H9 (cell line): ENCODE measurements around the gene EDARADD. TPM values are rescaled to one million over a fixed set of nuclear protein-coding genes. Genes with fewer than 3 reads are reported as not detected.

Source experiments
- DNase-seq: peaks from one replicate; pipeline ENCODE4 v3.0.0-alpha.2; 2017
- H2AFZ ChIP-seq: one replicate; pipeline ENCODE4 v1.6.1; 2013; ENCODE audit warnings: mild to moderate bottlenecking, low read length, control low read depth, moderate library complexity
- H2AK5ac ChIP-seq: 2 replicates; pipeline ENCODE4 v1.6.1; 2013; ENCODE audit warnings: low read length, control low read depth, mixed read lengths; ENCODE audit not compliant: insufficient read length
- H2BK120ac ChIP-seq: one replicate; pipeline ENCODE4 v1.6.1; 2013; ENCODE audit warnings: low read depth, mild to moderate bottlenecking, low read length, control low read depth, inconsistent platforms; ENCODE audit not compliant: poor library complexity, severe bottlenecking
- H2BK12ac ChIP-seq: 2 replicates; pipeline ENCODE4 v1.6.1; 2013; ENCODE audit warnings: low read length, control low read depth, mixed read lengths, low read depth; ENCODE audit not compliant: insufficient read length
- H2BK15ac ChIP-seq: 2 replicates; pipeline ENCODE4 v1.6.1; 2013; ENCODE audit warnings: low read depth, low read length, control low read depth
- H2BK20ac ChIP-seq: one replicate; pipeline ENCODE4 v1.6.1; 2013; ENCODE audit warnings: low read depth, mild to moderate bottlenecking, low read length, control low read depth, inconsistent platforms; ENCODE audit not compliant: poor library complexity, severe bottlenecking
- H2BK5ac ChIP-seq: 2 replicates; pipeline ENCODE4 v1.6.1; 2013; ENCODE audit warnings: low read length, control low read depth, mixed read lengths; ENCODE audit not compliant: insufficient read length
- H3K14ac ChIP-seq: 2 replicates; pipeline ENCODE4 v1.6.1; 2013; ENCODE audit warnings: low read length, control low read depth; ENCODE audit not compliant: insufficient read depth
- H3K18ac ChIP-seq: 2 replicates; pipeline ENCODE4 v1.6.1; 2013; ENCODE audit warnings: low read depth, mild to moderate bottlenecking, mixed read lengths, low read length, control low read depth; ENCODE audit not compliant: insufficient read length
- H3K23ac ChIP-seq: 2 replicates; pipeline ENCODE4 v1.6.1; 2013; ENCODE audit warnings: low read length, control low read depth, mixed read lengths, low read depth; ENCODE audit not compliant: insufficient read length
- H3K23me2 ChIP-seq: 2 replicates; pipeline ENCODE4 v1.6.1; 2013; ENCODE audit warnings: low read depth, mild to moderate bottlenecking, mixed read lengths, low read length, control low read depth; ENCODE audit not compliant: insufficient read length, poor library complexity, severe bottlenecking
- H3K27ac ChIP-seq: 2 replicates; pipeline ENCODE4 v1.5.1; 2013; ENCODE audit warnings: low read length, control low read depth, mixed read lengths, low read depth; ENCODE audit not compliant: insufficient read length
- H3K27me3 ChIP-seq: 2 replicates; pipeline ENCODE4 v1.6.1; 2013; ENCODE audit warnings: low read length, control low read depth, inconsistent platforms; ENCODE audit not compliant: insufficient read depth
- H3K4ac ChIP-seq: 2 replicates; pipeline ENCODE4 v1.6.1; 2013; ENCODE audit warnings: low read depth, mild to moderate bottlenecking, control low read depth, inconsistent platforms, low read length, moderate library complexity
- H3K4me1 ChIP-seq: 2 replicates; pipeline ENCODE4 v1.6.1; 2013; ENCODE audit warnings: low read length, control low read depth, inconsistent platforms; ENCODE audit not compliant: insufficient read depth
- H3K4me2 ChIP-seq: 2 replicates; pipeline ENCODE4 v1.6.1; 2013; ENCODE audit warnings: low read length, control low read depth, mixed read lengths; ENCODE audit not compliant: insufficient read length, insufficient read depth
- H3K56ac ChIP-seq: 2 replicates; pipeline ENCODE4 v1.6.1; 2013; ENCODE audit warnings: low read depth, mild to moderate bottlenecking, mixed read lengths, low read length, control low read depth; ENCODE audit not compliant: insufficient read length
- H3K79me1 ChIP-seq: 2 replicates; pipeline ENCODE4 v1.6.1; 2013; ENCODE audit warnings: low read depth, mild to moderate bottlenecking, moderate library complexity, low read length, control low read depth, inconsistent platforms; ENCODE audit not compliant: insufficient read depth, poor library complexity, severe bottlenecking
- H3K79me2 ChIP-seq: 2 replicates; pipeline ENCODE4 v1.6.1; 2013; ENCODE audit warnings: low read length, control low read depth, inconsistent platforms; ENCODE audit not compliant: insufficient read depth
- H3K9ac ChIP-seq: 2 replicates; pipeline ENCODE4 v1.6.1; 2013; ENCODE audit warnings: low read length, control low read depth, mixed read lengths; ENCODE audit not compliant: insufficient read length; ENCODE audit errors: extremely low read depth
- H3K9me3 ChIP-seq: one replicate; pipeline ENCODE4 v1.6.1; 2013; ENCODE audit warnings: low read depth, low read length, inconsistent platforms; ENCODE audit not compliant: control insufficient read depth
- H3T11ph ChIP-seq: one replicate; pipeline ENCODE4 v1.6.1; 2013; ENCODE audit warnings: mild to moderate bottlenecking, low read length, control low read depth, inconsistent platforms
- H4K20me1 ChIP-seq: one replicate; pipeline ENCODE4 v1.6.1; 2013; ENCODE audit not compliant: control insufficient read depth, insufficient read length, insufficient read depth
- H4K5ac ChIP-seq: 2 replicates; pipeline ENCODE4 v1.6.1; 2013; ENCODE audit warnings: low read depth, mild to moderate bottlenecking, mixed read lengths, low read length, control low read depth; ENCODE audit not compliant: insufficient read length
- H4K8ac ChIP-seq: replicated peaks from 2 replicates; pipeline ENCODE4 v1.6.1; 2013; ENCODE audit warnings: low read length, control low read depth, mixed read lengths, low read depth; ENCODE audit not compliant: insufficient read length
- H4K91ac ChIP-seq: 2 replicates; pipeline ENCODE4 v1.6.1; 2013; ENCODE audit warnings: low read depth, mild to moderate bottlenecking, moderate library complexity, mixed read lengths, low read length, control low read depth; ENCODE audit not compliant: insufficient read length
- H3K27ac Mint-ChIP-seq, 3 experiments: 2 replicates in 2 of 3; 3 replicates in 1 of 3; pipeline ENCODE4 v1.8.0; 2020 to 2021; ENCODE audit warnings: mixed read lengths in 3 of 3, mild to moderate bottlenecking in 1 of 3, moderate library complexity in 1 of 3
- H3K27me3 Mint-ChIP-seq: 2 replicates; pipeline ENCODE4 v1.8.0; 2021; ENCODE audit warnings: low read depth, mild to moderate bottlenecking, moderate library complexity, mixed read lengths
- H3K36me3 Mint-ChIP-seq, 3 experiments: 2 replicates in 2 of 3; 3 replicates in 1 of 3; pipeline ENCODE4 v1.8.0; 2020 to 2021; ENCODE audit warnings: low read depth in 3 of 3, mixed read lengths in 3 of 3; ENCODE audit not compliant: insufficient read depth in 1 of 3
- H3K4me1 Mint-ChIP-seq, 2 experiments: 2 replicates each; pipeline ENCODE4 v1.8.0; 2020; ENCODE audit warnings: mixed read lengths in 2 of 2
- H3K4me3 Mint-ChIP-seq, 2 experiments: 2 replicates in 1 of 2; 3 replicates in 1 of 2; pipeline ENCODE4 v1.8.0; 2020 to 2021; ENCODE audit warnings: mild to moderate bottlenecking in 2 of 2, mixed read lengths in 2 of 2, moderate library complexity in 1 of 2
- H3K9me3 Mint-ChIP-seq, 2 experiments: 2 replicates in 1 of 2; 3 replicates in 1 of 2; pipeline ENCODE4 v1.8.0; 2020; ENCODE audit warnings: mild to moderate bottlenecking in 2 of 2, mixed read lengths in 2 of 2, moderate library complexity in 1 of 2
- WGBS: extraction: QIAGEN DNeasy Blood & Tissue Kit; methylation state at CpG from one replicate; pipeline ENCODE4 v1.1.7; 2013; ENCODE audit warnings: missing lambda C conversion rate, low lambda C conversion rate, mixed read lengths; ENCODE audit not compliant: insufficient read length; ENCODE audit errors: extremely low coverage; 5-methylcytosine and 5-hydroxymethylcytosine counted together
- total RNA-seq: library from RNA; stranded (reverse); gene quantifications from 2 replicates; pipeline ENCODE4 v1.2.1, GENCODE V29; 2021
- TF ChIP-seq, protein P1 (sequence below): fragments of 200-600 bp; sonication (generic); conservative IDR thresholded peaks from 3 replicates; pipeline ENCODE4 v1.8.0; 2021; ENCODE audit warnings: antibody characterized with exemption, mild to moderate bottlenecking

The EDARADD gene
- total RNA-seq, 1 experiment from 2014 or later: 3.8 TPM

DNA sequence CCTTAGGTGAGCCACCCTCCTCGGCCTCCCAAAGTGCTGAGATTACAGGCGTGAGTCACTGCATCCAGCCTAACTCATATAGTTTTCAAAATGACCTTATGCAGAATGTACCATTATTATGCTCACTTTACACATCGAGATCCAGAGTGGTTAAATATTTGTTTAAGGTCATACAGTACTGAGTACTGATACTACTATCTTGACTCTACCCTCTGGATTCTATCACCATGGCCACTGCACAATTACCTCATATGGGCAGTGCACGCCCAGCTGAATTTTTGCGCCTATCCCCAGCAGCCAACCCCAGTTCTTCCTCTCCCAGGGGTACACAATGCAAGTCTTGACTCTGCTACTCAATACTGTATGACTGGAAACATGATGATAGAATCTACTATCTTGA lies 56.7 kb downstream of the EDARADD start:
- Histone ChIP-seq H3K79me2 (no peaks in the 10 kb centered on the region), H3K4me2 (no peak overlapping the region), H2BK120ac (no peak overlapping the region), H3K4me1 (no peaks in the 10 kb centered on the region), H2BK12ac (no peak overlapping the region), H4K20me1 (no peaks in the 10 kb centered on the region), H3K9ac (no peak overlapping the region), H2BK15ac (no peak overlapping the region), H3K56ac (no peak overlapping the region), H4K5ac (no peak overlapping the region), H3K27me3 (no peaks in the 10 kb centered on the region), H3K79me1 (no peaks in the 10 kb centered on the region), H2AFZ (no peak overlapping the region), H4K8ac (no peak overlapping the region), H4K91ac (no peak overlapping the region), H2AK5ac (no peak overlapping the region), H3K4ac (no peak overlapping the region), H3K27ac (no peak overlapping the region), H3T11ph (no peak overlapping the region), H3K18ac (no peak overlapping the region), H2BK5ac (no peak overlapping the region), H3K14ac (no peak overlapping the region), H3K23ac (no peak overlapping the region), H2BK20ac (no peak overlapping the region), H3K23me2 (no peaks in the 10 kb centered on the region), H3K9me3 (no peaks in the 10 kb centered on the region)
- TF ChIP-seq, protein P1, sequence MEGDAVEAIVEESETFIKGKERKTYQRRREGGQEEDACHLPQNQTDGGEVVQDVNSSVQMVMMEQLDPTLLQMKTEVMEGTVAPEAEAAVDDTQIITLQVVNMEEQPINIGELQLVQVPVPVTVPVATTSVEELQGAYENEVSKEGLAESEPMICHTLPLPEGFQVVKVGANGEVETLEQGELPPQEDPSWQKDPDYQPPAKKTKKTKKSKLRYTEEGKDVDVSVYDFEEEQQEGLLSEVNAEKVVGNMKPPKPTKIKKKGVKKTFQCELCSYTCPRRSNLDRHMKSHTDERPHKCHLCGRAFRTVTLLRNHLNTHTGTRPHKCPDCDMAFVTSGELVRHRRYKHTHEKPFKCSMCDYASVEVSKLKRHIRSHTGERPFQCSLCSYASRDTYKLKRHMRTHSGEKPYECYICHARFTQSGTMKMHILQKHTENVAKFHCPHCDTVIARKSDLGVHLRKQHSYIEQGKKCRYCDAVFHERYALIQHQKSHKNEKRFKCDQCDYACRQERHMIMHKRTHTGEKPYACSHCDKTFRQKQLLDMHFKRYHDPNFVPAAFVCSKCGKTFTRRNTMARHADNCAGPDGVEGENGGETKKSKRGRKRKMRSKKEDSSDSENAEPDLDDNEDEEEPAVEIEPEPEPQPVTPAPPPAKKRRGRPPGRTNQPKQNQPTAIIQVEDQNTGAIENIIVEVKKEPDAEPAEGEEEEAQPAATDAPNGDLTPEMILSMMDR: no peak
- no peak for DNase-seq
- H3K27me3 Mint-ChIP-seq: no peaks in the 10 kb centered on the region
- no peak overlapping the region for H3K4me3 Mint-ChIP-seq
- peaks cover 2 to 6% of the 10 kb centered on the region in 2 experiments; a peak in 2 of 4 replicates for H3K4me1 Mint-ChIP-seq
- no peak overlapping the region for H3K27ac Mint-ChIP-seq
- H3K36me3 Mint-ChIP-seq: 0 out of 7 replicates have a peak, but pooled peaks cover 0 to 3% (median 0%) of the 10 kb centered on the region in 3 experiments
- WGBS: no CpG with 5 or more reads among the region's 5 CpGs
- H3K9me3 Mint-ChIP-seq: no peaks in the 10 kb centered on the region
